ENCODE results near the gene RUNX2.

DNA sequence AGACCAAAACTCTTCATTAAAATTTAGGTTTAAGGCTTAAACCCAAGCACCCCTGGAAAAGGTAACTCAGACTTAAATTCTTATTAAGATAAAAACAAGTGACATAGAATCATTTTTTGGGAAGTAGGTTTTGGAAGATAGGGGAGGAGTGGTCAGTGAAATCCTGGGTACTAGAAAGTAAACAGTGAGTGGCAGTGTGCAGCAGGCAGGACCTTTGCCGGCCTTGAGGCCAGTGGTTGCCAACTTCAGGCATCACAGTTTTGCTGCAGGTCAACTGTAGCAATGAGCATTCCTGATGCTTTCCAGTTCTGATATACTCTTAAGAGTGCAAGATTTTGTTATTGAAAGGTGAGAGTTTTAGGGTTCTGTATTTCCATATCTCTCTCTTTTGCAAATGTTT is 118.9 kb downstream of the RUNX2 start:
- TF ChIP-seq, protein P1, sequence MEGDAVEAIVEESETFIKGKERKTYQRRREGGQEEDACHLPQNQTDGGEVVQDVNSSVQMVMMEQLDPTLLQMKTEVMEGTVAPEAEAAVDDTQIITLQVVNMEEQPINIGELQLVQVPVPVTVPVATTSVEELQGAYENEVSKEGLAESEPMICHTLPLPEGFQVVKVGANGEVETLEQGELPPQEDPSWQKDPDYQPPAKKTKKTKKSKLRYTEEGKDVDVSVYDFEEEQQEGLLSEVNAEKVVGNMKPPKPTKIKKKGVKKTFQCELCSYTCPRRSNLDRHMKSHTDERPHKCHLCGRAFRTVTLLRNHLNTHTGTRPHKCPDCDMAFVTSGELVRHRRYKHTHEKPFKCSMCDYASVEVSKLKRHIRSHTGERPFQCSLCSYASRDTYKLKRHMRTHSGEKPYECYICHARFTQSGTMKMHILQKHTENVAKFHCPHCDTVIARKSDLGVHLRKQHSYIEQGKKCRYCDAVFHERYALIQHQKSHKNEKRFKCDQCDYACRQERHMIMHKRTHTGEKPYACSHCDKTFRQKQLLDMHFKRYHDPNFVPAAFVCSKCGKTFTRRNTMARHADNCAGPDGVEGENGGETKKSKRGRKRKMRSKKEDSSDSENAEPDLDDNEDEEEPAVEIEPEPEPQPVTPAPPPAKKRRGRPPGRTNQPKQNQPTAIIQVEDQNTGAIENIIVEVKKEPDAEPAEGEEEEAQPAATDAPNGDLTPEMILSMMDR (IDR thresholded peaks at IDR 0.05) = no peak
- TF ChIP-seq POLR2AphosphoS5 (IDR thresholded peaks at IDR 0.05; ENCODE audit: low read depth, low read length) = no peak
- no peak for TF ChIP-seq SIN3A (IDR thresholded peaks at IDR 0.05; ENCODE audit: borderline replicate concordance, low read depth, low read length)
- no peak for TF ChIP-seq FOXM1 (IDR thresholded peaks at IDR 0.05; ENCODE audit: low read depth)
- TF ChIP-seq TAF1 (IDR thresholded peaks at IDR 0.05; ENCODE audit: borderline replicate concordance, low read depth, low read length) = no peak
- no peak for TF ChIP-seq CHD2 (IDR thresholded peaks at IDR 0.05; ENCODE audit: low read length, partially characterized antibody)
- TF ChIP-seq YY1 (IDR thresholded peaks at IDR 0.05; ENCODE audit: low read depth) = no peak
